Lower leg skin (tissue), 3 donors: Measurements from ENCODE around the gene JMJD1C.

Source experiments
- CTCF ChIP-seq, 3 donors: fragments of 450-650 bp; IDR thresholded peaks; one replicate each; pipeline ENCODE4 v1.5.1; 2016; ENCODE audit warnings: antibody characterized with exemption in 3 of 3, mild to moderate bottlenecking in 3 of 3, moderate library complexity in 2 of 3
- POLR2A ChIP-seq, 2 donors: fragments of 450-650 bp; IDR thresholded peaks; one replicate each; pipeline ENCODE4 v1.6.1; 2016 to 2017; ENCODE audit warnings: antibody characterized with exemption in 2 of 2, mild to moderate bottlenecking in 1 of 2, moderate library complexity in 1 of 2

GRCh38 chr10:63145782-63146181 is 320.0 kb downstream of the JMJD1C start:
- TF ChIP-seq CTCF (IDR thresholded peaks at IDR 0.05) (no peak), POLR2A (IDR thresholded peaks at IDR 0.05) (no peak)
